ENCODE results near the gene CCDC83. TPM values are rescaled to one million over a fixed set of nuclear protein-coding genes. Genes with fewer than 3 reads are reported as not detected.
A peak's percentile ranks its signal among the peaks of the same experiment; 100 is the strongest.

Gene CCDC83
- total RNA-seq, 1 experiment from 2014 or later, result not detected

GRCh38 chr11:85960678-85961077 lies 105.5 kb downstream of the CCDC83 start:
- DNase-seq, result no peak
- Histone ChIP-seq H3K4me2 (ENCODE audit: insufficient read depth, insufficient read length, low read length) (no peak overlapping the region), H3K4me1 (ENCODE audit: insufficient read depth, low read length) (no peaks in the 10 kb centered on the region), H3K14ac (ENCODE audit: insufficient read depth, low read length) (no peak overlapping the region), H3K56ac (ENCODE audit: insufficient read length, low read depth, low read length) (no peak overlapping the region), H3K4ac (ENCODE audit: low read depth, low read length) (no peak overlapping the region), H2BK5ac (ENCODE audit: insufficient read length, low read length) (no peak overlapping the region), H3K27me3 (ENCODE audit: insufficient read depth, low read length) (no peaks in the 10 kb centered on the region), H3K23ac (ENCODE audit: insufficient read length, low read depth, low read length) (no peak overlapping the region), H2BK120ac (ENCODE audit: low read depth, low read length, poor library complexity, severe bottlenecking) (no peak overlapping the region), H3K9ac (ENCODE audit: extremely low read depth, insufficient read length, low read length) (no peak overlapping the region), H4K91ac (ENCODE audit: insufficient read length, low read depth, low read length) (no peak overlapping the region), H3T11ph (ENCODE audit: low read length) (no peak overlapping the region), H3K79me2 (ENCODE audit: insufficient read depth, low read length) (no peaks in the 10 kb centered on the region), H2BK15ac (ENCODE audit: low read depth, low read length) (no peak overlapping the region), H3K9me3 (ENCODE audit: control insufficient read depth, low read depth, low read length) (no peaks in the 10 kb centered on the region), H4K20me1 (ENCODE audit: control insufficient read depth, insufficient read depth, insufficient read length) (no peaks in the 10 kb centered on the region), H3K27ac (ENCODE audit: insufficient read length, low read depth, low read length) (no peak overlapping the region), H2AK5ac (ENCODE audit: insufficient read length, low read length) (no peak overlapping the region), H3K18ac (ENCODE audit: insufficient read length, low read depth, low read length) (no peak overlapping the region), H2BK12ac (ENCODE audit: insufficient read length, low read depth, low read length) (no peak overlapping the region), H2BK20ac (ENCODE audit: low read depth, low read length, poor library complexity, severe bottlenecking) (no peak overlapping the region), H4K5ac (ENCODE audit: insufficient read length, low read depth, low read length) (no peak overlapping the region), H4K8ac (replicated peaks; ENCODE audit: insufficient read length, low read depth, low read length) (no peak overlapping the region), H2AFZ (ENCODE audit: low read length) (no peak overlapping the region), H3K79me1 (ENCODE audit: insufficient read depth, low read depth, low read length, poor library complexity, severe bottlenecking) (no peaks in the 10 kb centered on the region), H3K23me2 (ENCODE audit: insufficient read length, low read depth, low read length, poor library complexity, severe bottlenecking) (no peaks in the 10 kb centered on the region)
- Mint-ChIP-seq H3K36me3 (ENCODE audit: insufficient read depth in 1 of 3, low read depth in 3 of 3) (peaks cover 5 to 60% (median 21%) of the 10 kb centered on the region in 3 experiments; a peak in 6 of 7 replicates), H3K4me1 (no peaks in the 10 kb centered on the region), H3K27me3 (ENCODE audit: low read depth) (no peaks in the 10 kb centered on the region), H3K27ac (peak overlapping the region in 1 of 3 experiments; percentile 20; a peak in 1 of 7 replicates), H3K9me3 (no peaks in the 10 kb centered on the region), H3K4me3 (no peak overlapping the region)
- WGBS (ENCODE audit: extremely low coverage, insufficient read length, low lambda C conversion rate), result no CpG with 5 or more reads among the region's 3 CpGs
- no peak for TF ChIP-seq CTCF (conservative IDR thresholded peaks at IDR 0.05)

Measured in H9 (cell line).